Measurements from ENCODE around the gene CPB2.

CPB2 gene

GRCh38 chr13:46025157-46025556, 79.7 kb downstream of the CPB2 start (continued):
- TF ChIP-seq TCF4 (CRISPR knock-in tag; IDR thresholded peaks at IDR 0.05; ENCODE audit: borderline replicate concordance) (no peak), ZNF565 (CRISPR knock-in tag; conservative IDR thresholded peaks at IDR 0.05; ENCODE audit: low read depth) (no peak), POU6F1 (CRISPR knock-in tag; IDR thresholded peaks at IDR 0.05; ENCODE audit: borderline replicate concordance, low read depth) (no peak), PPARA (CRISPR knock-in tag; IDR thresholded peaks at IDR 0.05; ENCODE audit: borderline replicate concordance) (no peak), ESRRG (CRISPR knock-in tag; IDR thresholded peaks at IDR 0.05) (no peak)

GRCh38 chr13:46022481-46022880, 82.4 kb downstream of the CPB2 start:
- TF ChIP-seq PPARA (CRISPR knock-in tag; IDR thresholded peaks at IDR 0.05; ENCODE audit: borderline replicate concordance) (no peak), BACH2 (CRISPR knock-in tag; IDR thresholded peaks at IDR 0.05; ENCODE audit: borderline replicate concordance) (no peak), ZFP30 (CRISPR knock-in tag; IDR thresholded peaks at IDR 0.05) (no peak), RARB (CRISPR knock-in tag; IDR thresholded peaks at IDR 0.05) (no peak), ARNTL (CRISPR knock-in tag; IDR thresholded peaks at IDR 0.05; ENCODE audit: borderline replicate concordance, low read depth) (no peak), POU6F1 (CRISPR knock-in tag; IDR thresholded peaks at IDR 0.05; ENCODE audit: borderline replicate concordance, low read depth) (no peak), ISL1 (CRISPR knock-in tag; IDR thresholded peaks at IDR 0.05) (no peak), SNAI2 (CRISPR knock-in tag; IDR thresholded peaks at IDR 0.05) (no peak)
- ATAC-seq: no peak

DNA sequence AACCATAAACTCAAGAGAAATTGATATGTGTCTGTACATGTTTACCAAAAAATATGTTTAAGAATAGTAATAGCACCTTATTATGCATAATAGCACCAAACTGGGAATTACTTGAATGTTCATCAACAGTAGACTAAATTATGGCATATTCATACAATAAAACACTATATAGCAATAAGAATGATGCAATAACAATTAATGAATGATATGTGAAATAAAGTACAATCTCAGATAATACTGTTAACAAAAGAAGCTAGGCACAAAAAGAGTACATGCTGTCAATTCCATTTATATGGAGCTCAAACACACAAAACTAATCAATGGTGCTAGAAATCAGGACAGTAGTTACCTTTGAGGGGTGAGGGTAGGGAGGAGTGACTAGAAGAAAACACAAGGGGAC, 88.6 kb downstream of the CPB2 start:
- ATAC-seq: no peak
- TF ChIP-seq TSHZ2 (CRISPR knock-in tag; IDR thresholded peaks at IDR 0.05) (no peak), TCF4 (CRISPR knock-in tag; IDR thresholded peaks at IDR 0.05; ENCODE audit: borderline replicate concordance) (no peak), ZFP3 (CRISPR knock-in tag; IDR thresholded peaks at IDR 0.05) (no peak), RARB (CRISPR knock-in tag; IDR thresholded peaks at IDR 0.05) (no peak), SNAI2 (CRISPR knock-in tag; IDR thresholded peaks at IDR 0.05) (no peak), ZNF8 (CRISPR knock-in tag; IDR thresholded peaks at IDR 0.05) (no peak), POU6F1 (CRISPR knock-in tag; IDR thresholded peaks at IDR 0.05; ENCODE audit: borderline replicate concordance, low read depth) (no peak), ZFP30 (CRISPR knock-in tag; IDR thresholded peaks at IDR 0.05) (no peak), OSR1 (CRISPR knock-in tag; IDR thresholded peaks at IDR 0.05) (no peak), PATZ1 (CRISPR knock-in tag; IDR thresholded peaks at IDR 0.05; ENCODE audit: borderline replicate concordance) (no peak), ISL1 (CRISPR knock-in tag; IDR thresholded peaks at IDR 0.05) (no peak)
- TF ChIP-seq, protein P1, sequence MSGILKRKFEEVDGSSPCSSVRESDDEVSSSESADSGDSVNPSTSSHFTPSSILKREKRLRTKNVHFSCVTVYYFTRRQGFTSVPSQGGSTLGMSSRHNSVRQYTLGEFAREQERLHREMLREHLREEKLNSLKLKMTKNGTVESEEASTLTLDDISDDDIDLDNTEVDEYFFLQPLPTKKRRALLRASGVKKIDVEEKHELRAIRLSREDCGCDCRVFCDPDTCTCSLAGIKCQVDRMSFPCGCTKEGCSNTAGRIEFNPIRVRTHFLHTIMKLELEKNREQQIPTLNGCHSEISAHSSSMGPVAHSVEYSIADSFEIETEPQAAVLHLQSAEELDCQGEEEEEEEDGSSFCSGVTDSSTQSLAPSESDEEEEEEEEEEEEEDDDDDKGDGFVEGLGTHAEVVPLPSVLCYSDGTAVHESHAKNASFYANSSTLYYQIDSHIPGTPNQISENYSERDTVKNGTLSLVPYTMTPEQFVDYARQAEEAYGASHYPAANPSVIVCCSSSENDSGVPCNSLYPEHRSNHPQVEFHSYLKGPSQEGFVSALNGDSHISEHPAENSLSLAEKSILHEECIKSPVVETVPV (CRISPR knock-in tag; IDR thresholded peaks at IDR 0.05): no peak
